ENCODE measurements around the gene FAM13A.
A peak's percentile ranks its signal among the peaks of the same experiment; 100 is the strongest.
"Not testable (repeated sequence)": the region's sequence is repeated elsewhere in the genome, so short reads cannot be mapped to it uniquely, and the experiment has no call there.

The FAM13A gene

GRCh38 chr4:89042055-89042454 is 14.9 kb downstream of the FAM13A start:
- no peak for DNase-seq (ENCODE audit: low read depth in 2 of 2)

- DNase-seq (ENCODE audit: low read depth in 2 of 2), result no peak
Measured at GRCh38 chr4:89039730-89040338, 17.2 kb downstream of the FAM13A start.

- no peak for DNase-seq (ENCODE audit: low read depth in 2 of 2)
Measured at GRCh38 chr4:89036535-89036934, 20.4 kb downstream of the FAM13A start.

- DNase-seq (ENCODE audit: low read depth in 2 of 2), result no peak
Measured at GRCh38 chr4:89031272-89031671, 25.7 kb downstream of the FAM13A start.

- no peak for DNase-seq (ENCODE audit: low read depth in 2 of 2)
Measured at GRCh38 chr4:89029591-89029990, 27.4 kb downstream of the FAM13A start.

- DNase-seq (ENCODE audit: low read depth in 2 of 2), result no peak
Measured at GRCh38 chr4:89026542-89026941, 30.4 kb downstream of the FAM13A start.

GRCh38 chr4:89024051-89024675 is 32.8 kb downstream of the FAM13A start:
- peak; percentile 5 to 19 for DNase-seq (ENCODE audit: low read depth in 2 of 2)

- DNase-seq (ENCODE audit: low read depth in 2 of 2), result no peak
Measured at GRCh38 chr4:89023140-89023539, 33.8 kb downstream of the FAM13A start.

- no peak for DNase-seq (ENCODE audit: low read depth in 2 of 2)
Measured at GRCh38 chr4:89022426-89023128, 34.4 kb downstream of the FAM13A start.

- no peak for DNase-seq (ENCODE audit: low read depth in 2 of 2)
Measured at GRCh38 chr4:89021684-89022083, 35.3 kb downstream of the FAM13A start.

- DNase-seq (ENCODE audit: low read depth in 2 of 2), result no peak
Measured at GRCh38 chr4:89021062-89021461, 35.9 kb downstream of the FAM13A start.

GRCh38 chr4:89014897-89015296 is 42.1 kb downstream of the FAM13A start:
- DNase-seq (ENCODE audit: low read depth in 2 of 2), result not testable (repeated sequence)

- no peak for DNase-seq (ENCODE audit: low read depth in 2 of 2)
Measured at GRCh38 chr4:89009761-89010369, 47.1 kb downstream of the FAM13A start.

GRCh38 chr4:89009115-89009514 is 47.9 kb downstream of the FAM13A start:
- DNase-seq (ENCODE audit: low read depth in 2 of 2), result no peak

GRCh38 chr4:89008166-89008565 is 48.8 kb downstream of the FAM13A start:
- DNase-seq (ENCODE audit: low read depth in 2 of 2), result no peak

- no peak for DNase-seq (ENCODE audit: low read depth in 2 of 2)
Measured at GRCh38 chr4:89007338-89007939, 49.5 kb downstream of the FAM13A start.

GRCh38 chr4:89006307-89006706 is 50.7 kb downstream of the FAM13A start:
- no peak for DNase-seq (ENCODE audit: low read depth in 2 of 2)

GRCh38 chr4:89005066-89005465 is 51.9 kb downstream of the FAM13A start:
- not testable (repeated sequence) for DNase-seq (ENCODE audit: low read depth in 2 of 2)

- no peak for DNase-seq (ENCODE audit: low read depth in 2 of 2)
Measured at GRCh38 chr4:89001647-89002445, 55.1 kb downstream of the FAM13A start.

- no peak for DNase-seq (ENCODE audit: low read depth in 2 of 2)
Measured at GRCh38 chr4:89000844-89001360, 56.1 kb downstream of the FAM13A start.

- no peak for DNase-seq (ENCODE audit: low read depth in 2 of 2)
Measured at GRCh38 chr4:89000382-89000781, 56.6 kb downstream of the FAM13A start.

Measured in stimulated activated CD4-positive, alpha-beta T cell treated with anti-CD3 and anti-CD28 coated beads, Interleukin-1b, Interleukin-23, amount 100 ng/mL, for 1 hour (primary cell).